NCI-H1092 treated with DMSO at 0.1 percent for 48 hours (cell line): Measurements from ENCODE around the gene ATP4A.

Experiments used
- DNase-seq: peaks from one replicate; lab custom pipeline; 2025; lab: John Stamatoyannopoulos, UW

The ATP4A gene

DNA sequence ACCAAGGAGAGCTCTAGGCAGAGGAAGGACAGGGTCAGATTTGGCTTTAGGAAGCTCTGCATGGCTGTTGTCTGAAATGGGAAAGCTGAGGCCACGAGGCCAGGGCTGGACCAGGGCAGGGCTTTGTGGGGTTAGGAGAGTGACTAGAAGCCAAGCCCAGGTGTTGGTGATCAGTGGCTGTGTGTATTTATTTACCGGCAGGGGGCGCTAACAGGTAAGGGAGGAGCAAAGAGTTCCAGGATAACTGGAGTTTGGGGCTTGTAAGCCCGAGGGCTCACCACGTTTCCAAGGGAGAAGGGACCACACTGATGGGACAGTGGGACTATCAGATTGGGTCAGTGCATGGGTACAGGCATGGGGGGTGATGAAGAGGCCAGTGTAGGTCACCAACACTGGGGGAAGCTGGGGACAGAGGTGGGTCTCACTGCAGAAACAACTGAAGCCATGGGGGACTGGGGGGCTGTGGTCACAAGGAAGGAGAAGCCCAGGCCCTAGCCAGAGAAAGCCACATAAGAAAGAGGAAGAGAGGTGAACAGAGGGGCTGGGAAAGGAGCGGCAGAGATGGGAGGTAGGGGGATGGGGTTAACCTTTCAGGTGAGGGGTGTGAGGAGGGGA is 14.2 kb downstream of the ATP4A start:
- peak; percentile 45 for DNase-seq

DNA sequence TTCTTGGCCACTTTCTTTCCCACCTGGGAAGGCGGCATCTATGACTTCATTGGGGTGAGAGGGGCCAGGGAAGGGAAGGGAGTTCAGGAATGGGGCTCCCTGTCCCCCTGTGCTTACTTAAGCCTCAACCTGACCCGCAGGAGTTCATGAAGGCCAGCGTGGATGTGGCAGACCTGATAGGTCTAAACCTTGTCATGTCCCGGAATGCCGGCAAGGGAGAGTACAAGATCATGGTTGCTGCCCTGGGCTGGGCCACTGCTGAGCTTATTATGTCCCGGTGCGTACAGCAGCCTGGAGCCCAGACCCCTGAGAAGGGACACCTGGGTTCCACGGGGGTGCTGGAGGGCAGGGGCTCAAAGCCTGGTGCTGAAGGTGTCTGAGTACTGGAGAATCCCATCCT is 16.9 kb downstream of the ATP4A start:
- DNase-seq = no peak

DNA sequence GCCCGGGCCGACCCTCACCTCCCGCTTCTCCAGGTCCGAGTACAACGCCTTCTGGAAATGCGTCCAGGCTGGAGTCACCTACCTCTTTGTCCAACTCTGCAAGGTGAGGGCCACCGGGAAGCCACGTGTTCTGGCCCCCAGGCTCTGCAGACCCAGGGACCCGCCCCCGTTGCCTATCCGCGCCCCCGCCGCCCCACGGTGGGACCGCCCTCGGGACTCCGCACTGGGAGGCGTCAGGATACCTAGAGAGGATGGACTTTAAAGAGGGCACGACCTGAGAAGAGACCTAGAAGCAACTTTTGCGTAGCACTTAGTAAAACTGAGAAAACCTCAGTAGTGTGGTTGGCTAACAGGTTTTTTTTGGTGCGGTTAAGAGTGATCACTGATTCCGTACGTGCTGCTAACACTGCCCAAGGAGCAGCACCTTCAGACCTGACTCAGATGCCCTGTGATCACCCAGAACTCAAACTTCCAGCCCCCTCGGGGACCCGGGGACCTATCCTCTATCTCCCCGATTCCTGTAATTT is 17.5 kb downstream of the ATP4A start:
- DNase-seq = no peak

DNA sequence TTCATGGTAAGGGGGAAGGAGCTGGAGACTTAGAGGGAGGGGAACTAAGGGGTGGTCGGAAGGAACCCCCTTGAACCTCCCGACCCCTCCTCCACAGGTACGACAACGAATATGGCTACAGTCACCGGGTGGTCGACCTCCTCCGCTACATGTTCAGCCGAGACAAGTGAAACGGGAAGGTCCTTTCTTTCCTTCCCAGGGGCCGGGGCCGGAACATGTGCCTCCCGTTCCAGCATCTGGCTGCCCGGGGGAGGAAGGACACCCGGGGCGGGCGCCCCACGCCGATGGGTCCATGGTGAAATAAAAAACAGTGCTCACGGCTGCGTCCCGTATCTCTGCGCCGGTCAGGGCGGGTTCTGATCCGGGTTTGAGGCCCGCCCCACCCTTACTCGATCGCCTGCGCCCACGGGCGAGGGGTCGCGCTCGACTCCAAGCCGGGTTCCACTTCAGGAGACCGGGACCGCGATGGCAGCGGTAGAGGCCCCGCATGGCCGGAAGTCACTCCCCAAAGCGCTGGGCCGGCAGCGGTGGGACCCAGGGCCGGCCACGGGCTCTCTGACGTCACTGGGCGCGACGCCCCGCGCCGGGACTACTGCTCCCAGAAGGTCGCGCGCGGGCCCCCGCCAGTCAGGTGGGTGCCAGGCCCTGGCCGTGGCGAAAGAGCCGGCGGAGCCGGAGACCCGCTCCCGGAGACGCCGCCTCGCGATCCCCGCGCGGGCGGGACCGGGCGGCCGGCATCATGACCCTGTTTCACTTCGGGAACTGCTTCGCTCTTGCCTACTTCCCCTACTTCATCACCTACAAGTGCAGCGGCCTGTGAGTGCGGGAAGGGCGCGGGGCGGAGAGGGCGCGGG is 18.2 kb downstream of the ATP4A start, which contains the start of gene TMEM147:
Gene TMEM147 (plus strand): TSS at position 626 of the 854 bp plus-strand sequence. CDS start 114 bp downstream, at position 740.
- DNase-seq = peak; percentile 45

DNA sequence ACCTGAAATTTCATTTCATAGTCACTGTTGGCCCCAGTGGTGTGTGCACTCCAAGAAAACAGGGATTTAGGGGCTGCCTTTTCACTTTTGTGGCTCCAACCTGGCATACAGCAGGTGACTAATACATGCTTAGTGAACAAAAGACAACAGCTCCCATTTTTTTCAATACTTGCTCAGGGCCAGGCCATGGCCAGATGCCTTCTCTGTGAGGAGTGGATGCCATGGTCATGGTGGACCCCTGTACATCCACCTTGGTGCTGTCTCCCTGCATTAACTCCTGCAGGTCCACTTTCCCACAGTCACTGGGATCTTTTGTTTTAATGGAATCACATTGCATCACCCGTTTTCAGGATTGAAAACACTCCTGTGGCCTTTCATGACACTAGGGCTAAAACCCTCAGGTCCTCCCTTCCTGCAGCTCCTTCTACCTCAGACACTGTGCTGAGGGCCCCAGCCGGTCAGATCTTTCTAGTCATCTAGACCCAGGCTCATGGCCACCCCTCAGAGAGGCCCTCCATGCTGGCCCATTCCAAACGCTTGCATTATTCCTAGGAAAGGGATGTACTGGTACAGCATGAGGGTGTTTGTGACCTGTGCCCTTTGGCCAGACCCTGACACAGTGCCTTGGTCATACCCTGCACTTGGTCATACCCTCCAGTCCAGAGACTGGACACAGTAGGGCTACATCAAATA is 19.2 kb downstream of the ATP4A start:
- DNase-seq = no peak

DNA sequence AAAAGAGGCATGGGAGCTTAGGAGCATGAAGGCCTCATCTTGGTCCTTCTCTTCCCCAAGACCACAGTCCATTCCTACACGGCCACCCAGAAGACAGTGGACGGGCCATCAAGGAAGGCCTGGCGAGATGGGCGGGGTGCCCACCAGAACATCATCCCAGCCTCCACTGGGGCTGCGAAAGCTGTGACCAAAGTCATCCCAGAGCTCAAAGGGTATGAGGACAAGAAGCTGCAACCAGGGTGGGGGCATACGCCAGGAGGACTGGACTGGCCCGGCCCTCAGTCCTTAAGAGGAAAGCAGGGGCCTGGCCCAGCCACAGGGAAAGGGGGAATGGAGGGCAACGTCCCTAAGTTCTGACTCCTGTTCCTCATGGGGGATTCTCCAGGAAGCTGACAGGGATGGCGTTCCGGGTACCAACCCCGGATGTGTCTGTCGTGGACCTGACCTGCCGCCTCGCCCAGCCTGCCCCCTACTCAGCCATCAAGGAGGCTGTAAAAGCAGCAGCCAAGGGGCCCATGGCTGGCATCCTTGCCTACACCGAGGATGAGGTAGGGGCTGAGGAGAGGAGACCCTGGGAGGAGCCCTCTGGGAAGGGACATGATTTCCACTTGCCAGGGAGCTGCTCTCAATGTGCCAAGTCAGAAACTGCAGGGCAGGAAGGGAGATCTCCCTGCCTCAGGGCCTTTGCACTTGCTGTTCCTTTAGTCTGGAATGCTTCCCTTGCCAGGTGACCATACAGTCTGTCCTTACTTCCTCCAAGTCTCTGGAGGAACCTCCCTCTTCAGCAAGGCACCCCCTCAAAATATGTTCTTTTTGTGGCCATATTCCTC is 20.0 kb downstream of the ATP4A start:
- DNase-seq = no peak

DNA sequence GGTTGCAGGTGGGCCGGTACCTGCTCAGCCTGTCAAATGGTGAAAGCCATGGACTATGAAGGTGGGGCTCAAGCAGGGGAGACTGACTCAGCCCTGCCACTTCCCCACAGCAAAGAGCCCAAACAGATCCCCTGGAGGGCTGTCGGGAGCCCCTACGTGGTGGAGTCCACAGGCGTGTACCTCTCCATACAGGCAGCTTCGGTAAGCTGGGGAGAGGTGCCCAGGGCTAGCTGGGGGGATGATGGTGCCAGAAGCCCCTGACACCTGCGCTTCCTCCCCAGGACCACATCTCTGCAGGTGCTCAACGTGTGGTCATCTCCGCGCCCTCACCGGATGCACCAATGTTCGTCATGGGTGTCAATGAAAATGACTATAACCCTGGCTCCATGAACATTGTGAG is 21.2 kb downstream of the ATP4A start:
- no peak for DNase-seq

DNA sequence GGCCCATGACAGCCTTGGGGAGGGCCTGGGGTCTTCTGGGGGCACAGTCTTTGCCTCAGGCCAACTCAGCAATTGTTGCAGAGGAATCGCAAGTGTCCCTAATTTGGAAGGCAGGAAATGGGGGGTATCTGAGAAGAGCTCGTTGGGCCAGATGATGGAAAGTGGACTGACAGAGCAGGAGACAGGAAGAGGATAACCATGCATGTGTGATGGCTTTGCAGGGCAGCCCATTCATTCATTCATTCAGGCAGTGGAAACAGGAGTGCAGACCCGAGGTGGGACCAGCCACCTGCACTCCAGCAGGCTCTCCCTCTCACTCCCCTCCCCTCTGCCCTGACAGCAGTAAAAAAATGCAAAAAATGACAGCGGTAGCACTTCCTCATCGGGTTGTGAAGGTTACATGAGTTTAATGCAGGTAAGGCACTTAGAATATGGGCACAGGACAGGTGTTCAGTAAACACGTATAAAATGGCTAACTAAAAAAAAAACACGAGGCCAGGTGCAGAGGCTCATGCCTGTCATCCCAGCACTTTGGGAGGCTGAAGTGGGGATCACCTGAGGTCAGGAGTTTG is 23.0 kb downstream of the ATP4A start:
- DNase-seq = no peak

DNA sequence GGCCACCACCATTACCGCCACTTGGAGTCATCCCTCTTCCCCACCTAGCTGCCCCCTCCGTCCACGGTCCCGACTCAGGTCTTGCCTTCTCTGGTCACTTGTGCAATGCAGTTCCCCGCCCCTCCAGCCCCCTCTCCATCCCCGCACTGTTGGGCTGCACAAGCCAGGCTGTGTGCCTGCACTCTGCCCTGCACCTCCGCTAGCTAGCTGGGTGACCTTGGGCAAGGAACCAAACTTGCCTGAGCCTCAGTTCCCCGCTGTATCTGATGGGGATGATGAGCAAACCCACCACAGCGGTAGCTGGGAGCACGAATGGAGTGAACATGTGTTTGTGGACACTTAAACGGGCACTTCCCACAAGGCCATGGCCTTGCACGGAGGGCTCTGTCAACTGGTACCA is 23.6 kb downstream of the ATP4A start:
- DNase-seq = no peak

DNA sequence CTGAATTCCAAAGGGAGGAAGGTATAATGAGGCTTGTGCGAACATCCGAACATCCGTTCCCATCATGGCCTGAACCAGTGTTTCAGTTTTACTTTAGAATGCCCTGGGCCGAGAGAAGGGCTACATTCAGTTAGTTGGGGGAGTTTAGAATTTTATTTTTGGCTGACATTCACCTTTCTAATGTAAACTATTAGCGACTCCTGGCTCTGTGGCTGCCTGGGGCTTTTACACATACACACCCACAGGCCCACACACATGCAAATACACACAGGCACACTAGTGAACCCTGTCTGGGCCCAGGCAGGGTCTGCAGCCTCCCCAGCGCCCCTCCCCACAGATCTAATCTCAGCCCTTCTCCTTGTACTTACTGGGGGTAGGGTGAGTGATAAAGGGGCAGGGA is 24.1 kb downstream of the ATP4A start:
- DNase-seq = no peak

DNA sequence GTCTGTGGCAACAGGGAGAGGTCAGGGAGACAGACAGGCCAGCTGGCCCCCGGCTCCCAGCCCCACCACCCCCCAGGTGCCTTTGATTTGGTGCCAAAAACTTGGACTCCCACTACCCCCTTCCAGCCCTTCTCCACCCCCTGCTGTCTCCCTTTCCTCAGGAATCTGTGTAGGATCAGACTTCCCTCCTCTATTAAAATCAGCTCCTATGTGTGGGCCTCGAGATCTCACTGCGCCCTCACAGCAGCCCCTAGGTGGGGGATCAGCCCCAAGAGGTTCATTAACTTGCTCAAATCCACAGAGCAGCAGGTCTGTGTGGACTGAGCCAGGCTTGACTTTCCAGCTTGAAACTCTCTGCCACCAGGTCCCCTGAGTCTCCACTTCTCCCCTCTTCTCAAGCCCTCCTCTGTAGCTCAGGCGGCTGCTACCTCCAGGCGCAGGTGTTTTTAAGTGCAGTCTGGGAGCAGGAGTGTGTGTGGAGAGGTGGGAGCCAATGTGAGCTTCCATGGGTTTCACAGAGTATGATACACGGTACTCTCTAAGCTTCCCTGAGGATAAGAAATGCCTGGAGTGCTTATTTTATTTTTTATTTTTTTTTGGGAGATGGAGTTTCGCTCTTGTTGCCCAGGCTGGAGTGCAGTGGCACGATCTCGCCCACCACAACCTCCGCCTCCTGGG is 28.5 kb downstream of the ATP4A start:
- no peak for DNase-seq

DNA sequence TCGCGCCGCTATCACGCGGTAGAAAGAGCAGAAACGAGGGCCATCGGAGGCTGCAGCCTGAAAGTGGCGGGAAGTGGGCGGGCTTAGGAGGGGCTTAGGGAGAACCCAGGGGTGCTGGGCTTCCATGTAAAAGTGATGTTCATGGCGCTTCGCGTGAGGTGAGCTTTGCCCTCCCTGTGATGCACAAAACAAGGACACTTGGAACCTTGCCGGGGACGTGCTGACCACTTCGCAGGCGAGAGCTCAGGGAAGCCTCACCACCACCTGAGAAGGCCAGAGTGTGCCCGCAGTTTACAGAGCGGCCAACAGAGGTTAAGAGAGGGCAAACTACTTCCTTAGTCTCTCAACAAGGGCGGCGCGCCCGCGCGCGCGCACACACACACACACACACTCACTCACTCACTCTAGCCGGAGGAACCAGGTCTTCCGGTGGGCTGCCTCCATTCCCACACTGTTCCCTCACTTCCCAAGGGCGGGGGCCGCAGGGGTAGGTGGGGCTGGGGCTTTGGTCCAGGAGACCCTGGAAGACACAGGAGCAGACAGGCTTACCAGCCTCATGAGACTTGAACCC is 29.6 kb downstream of the ATP4A start:
- DNase-seq = no peak

DNA sequence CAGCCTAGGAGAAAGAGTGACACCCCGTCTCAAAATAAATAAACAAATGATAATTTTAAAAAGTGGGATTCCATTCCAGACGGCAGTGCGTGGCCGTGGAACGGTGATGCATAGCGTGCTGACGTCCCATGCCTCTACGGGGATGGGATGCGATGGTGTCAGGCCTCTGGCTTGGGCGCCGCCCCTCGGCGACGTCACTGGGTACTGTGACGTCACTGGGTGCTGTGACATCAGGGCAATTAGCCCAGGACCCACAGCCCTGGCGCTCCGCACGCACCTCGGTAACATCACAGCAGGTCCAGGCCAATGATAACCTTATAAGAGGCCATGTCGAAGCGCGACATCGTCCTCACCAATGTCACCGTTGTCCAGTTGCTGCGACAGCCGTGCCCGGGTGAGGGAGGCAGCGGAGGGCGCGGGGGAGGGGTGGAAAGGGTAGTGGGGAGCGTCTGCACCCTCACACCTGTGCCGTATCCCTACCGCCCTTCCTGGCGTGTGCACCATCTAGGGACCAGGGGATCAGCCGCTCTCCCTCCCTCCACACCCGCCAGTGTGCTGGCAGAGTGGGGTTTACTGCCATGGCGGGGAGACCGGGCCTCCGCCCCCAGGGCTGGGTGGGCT is 30.1 kb downstream of the ATP4A start, which contains the start of gene GAPDHS:
Gene GAPDHS (plus strand): TSS at position 256 of the 621 bp plus-strand sequence. CDS start 72 bp downstream, at position 328.
- no peak for DNase-seq

DNA sequence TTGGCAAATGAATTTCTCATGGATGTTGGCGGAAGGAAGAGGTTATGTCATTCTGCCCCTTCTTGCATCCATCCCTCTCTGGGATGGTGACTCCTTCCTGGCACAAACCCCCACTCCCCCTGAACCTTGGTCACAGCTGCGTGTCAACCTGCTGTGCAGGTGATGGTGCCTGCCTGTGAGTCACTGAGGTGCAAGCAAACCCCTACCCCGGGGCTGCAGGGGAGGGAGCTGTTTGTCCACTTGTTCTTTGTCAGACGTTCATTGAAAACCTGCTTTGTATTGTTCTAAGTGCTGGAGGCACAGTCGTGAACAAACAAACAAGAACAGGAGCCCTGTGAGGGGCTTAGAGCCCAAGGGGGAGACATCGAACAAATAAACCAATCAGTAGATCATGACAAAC is 32.2 kb downstream of the ATP4A start:
- no peak for DNase-seq

DNA sequence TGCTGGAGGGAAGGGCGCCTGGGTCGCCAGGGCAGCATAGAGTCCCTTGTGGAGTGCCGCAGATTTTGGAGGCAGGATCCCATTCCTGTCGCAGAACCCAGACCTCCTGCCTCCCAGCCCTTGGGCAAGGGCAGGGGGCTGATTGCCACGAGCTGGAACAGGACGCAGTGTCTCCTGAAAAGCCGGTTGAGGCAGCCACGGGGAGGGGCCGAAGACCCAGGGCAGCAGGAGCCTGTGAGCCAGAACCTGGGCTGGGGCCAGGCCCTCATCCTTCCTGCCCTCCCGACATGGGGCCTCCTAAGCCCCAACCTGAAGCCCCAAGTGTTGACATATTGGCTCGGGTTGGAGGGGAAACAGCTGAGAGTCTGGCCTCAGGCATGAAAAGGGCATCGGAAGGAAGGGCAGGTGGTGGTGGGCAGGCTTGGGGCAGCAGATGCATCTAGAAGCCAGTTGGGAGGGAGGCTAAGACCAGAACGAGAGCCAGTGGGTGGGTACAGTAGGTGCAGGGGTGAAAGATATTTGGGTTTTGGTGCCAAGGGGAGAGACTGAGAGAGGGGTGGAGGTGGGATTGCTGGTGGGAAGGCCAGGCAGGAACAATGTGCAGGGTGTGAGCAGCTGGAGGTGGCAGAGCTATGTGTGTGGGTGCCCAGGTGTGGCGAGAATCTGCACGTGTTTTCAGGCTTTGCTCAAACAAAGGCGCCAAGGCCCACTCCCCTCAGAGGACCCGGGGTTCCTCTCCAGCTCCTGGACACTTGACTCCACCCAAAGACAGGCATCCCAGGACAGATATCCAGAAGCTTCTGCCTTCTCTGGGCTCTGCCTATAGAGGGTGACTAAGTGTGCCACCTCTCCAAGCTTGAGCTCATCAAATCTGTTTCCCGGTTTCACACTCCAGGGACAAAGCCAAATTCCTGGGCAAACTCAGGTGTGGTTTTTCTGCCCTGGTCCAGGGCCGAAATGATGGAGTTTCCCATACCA is 33.9 kb downstream of the ATP4A start:
- no peak for DNase-seq

DNA sequence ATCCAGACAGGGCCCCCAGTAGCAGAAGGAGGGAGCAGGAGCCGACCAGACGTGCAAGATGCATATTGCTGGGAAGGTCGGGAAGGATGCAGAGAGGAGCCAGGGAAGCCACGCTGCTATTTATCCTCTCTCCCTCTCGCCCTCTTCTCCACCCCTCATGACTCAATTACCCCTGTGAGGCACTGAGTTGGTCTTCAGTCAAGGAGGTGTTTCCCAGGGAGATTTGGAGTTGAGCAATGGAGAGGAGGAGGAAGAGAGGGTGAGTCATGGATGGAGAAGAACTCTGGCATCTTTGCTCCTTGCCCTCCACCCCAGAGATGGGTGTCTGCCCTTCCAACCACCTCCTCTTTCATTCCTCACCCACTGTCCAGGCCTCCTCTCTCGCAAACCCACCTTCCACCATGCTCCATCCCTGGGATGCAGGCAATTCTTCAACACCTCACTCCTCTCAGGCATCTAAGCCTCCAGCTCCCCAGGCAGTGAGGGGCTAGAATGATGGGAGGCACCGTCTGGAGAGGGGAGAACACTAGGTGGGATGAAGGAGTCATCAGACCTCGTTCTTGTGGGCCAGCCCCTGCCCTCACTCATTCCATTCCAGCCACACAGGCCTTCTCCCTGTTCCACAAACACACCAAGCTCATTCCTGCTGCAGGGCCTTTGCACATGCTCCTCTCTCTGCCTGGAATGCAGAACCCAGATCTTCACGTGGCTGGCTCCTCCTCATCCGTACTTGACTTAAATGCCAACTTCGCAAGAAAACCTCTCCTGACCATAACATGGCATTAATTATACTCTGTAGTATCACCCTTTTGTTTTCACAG is 35.0 kb downstream of the ATP4A start, which contains the start of gene SBSN:
Gene SBSN (minus strand): TSS at position 94 of the 821 bp plus-strand sequence. CDS start 30 bp downstream, at position 64.
- DNase-seq = no peak

DNA sequence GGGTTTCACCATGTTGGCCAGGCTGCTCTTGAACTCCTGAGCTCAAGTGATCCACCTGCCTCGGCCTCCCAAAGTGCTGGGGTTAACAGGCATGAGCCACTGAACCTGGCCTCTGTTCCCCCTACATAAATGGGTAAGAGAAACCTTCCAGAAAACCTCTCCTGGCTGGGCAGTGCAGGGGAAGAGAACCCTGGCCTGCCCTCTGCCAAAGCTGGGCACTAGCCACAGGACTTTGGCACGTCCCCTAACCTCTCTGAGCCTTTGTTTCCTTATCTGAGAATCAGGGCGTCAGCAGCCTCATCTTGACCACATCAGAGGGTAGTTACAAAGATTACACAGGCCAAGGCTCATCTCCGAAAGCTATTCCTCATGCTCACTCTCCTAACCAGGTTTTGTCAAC is 37.6 kb downstream of the ATP4A start:
- DNase-seq = no peak
